Cardiac muscle cell (in vitro differentiated cells and primary cell): ENCODE measurements around the gene PLK2. TPM values are rescaled to one million over a fixed set of nuclear protein-coding genes. Genes with fewer than 3 reads are reported as not detected.

Experiments
- DNase-seq, 2 donors: peaks; one replicate each; pipeline versions ENCODE4 v3.0.0 to v3.0.0-alpha.2; 2010 to 2017; ENCODE audit warnings: low read depth in 1 of 2, low spot score in 1 of 2
- H3K27ac ChIP-seq: fragments of 200-600 bp; sonication (generic); 2 replicates; pipeline ENCODE4 v1.5.1; 2016
- H3K27me3 ChIP-seq: fragments of 200-600 bp; sonication (generic); 2 replicates; pipeline ENCODE4 v1.6.0; 2016; ENCODE audit warnings: control low read depth
- H3K36me3 ChIP-seq: fragments of 200-600 bp; sonication (generic); 2 replicates; pipeline ENCODE4 v1.5.1; 2016; ENCODE audit warnings: control low read depth
- H3K4me1 ChIP-seq: fragments of 200-600 bp; sonication (generic); 2 replicates; pipeline ENCODE4 v1.8.1; 2017; ENCODE audit warnings: low read depth, mild to moderate bottlenecking, mixed run types
- H3K4me3 ChIP-seq: fragments of 200-600 bp; sonication (generic); 2 replicates; pipeline ENCODE4 v1.5.1; 2016; ENCODE audit warnings: mild to moderate bottlenecking
- H3K9me3 ChIP-seq: fragments of 200-600 bp; sonication (generic); 2 replicates; pipeline ENCODE4 v1.5.1; 2017; ENCODE audit warnings: low read depth, mild to moderate bottlenecking, control low read depth
- polyA plus RNA-seq: library from polyadenylated mRNA; unstranded; fragments of >200 nt; fragmentation: Nextera tagmentation; extraction: Ambion mirVana; gene quantifications from 2 replicates; pipeline ENCODE4 v1.2.1, GENCODE V29; 2016
- total RNA-seq: library from RNA; depleted of rRNA; stranded (reverse); fragments of >200 nt; gene quantifications from 2 replicates; pipeline ENCODE4 v1.2.3, GENCODE V29; 2016
- TF ChIP-seq, protein P1 (sequence below): IDR thresholded peaks from 2 replicates; pipeline ENCODE4 v1.5.1; 2012; ENCODE audit warnings: low read depth, mild to moderate bottlenecking, low read length

The PLK2 gene
- total and polyA plus RNA-seq, 2 experiments from 2014 or later = 25.1 to 147 TPM

DNA sequence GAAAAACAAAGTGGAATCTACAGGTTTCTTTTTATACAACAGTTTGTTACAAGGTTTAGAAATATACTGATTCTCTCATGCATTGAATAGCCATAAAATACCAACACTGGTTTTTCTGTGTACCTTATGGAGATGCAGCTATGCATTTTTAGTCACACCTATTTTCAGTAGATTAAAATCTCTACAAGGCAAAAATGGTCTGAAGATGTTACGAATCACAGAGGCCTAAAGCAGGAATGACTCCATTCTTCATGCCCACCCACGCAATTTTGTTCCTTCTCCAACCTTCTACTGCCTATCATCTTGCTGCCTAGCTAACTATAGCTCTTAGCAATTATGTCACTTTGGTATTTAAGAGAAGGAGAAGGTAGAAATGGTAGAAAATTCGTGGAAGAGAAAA lies 9.9 kb downstream of the PLK2 start:
- Histone ChIP-seq H3K4me3 (no peak overlapping the region), H3K4me1 (no peaks in the 10 kb centered on the region), H3K9me3 (no peaks in the 10 kb centered on the region), H3K27me3 (no peaks in the 10 kb centered on the region), H3K27ac (no peak overlapping the region), H3K36me3 (peaks cover 15% of the 10 kb centered on the region)
- DNase-seq = peak in 1 of 2 donors; percentile 39
- TF ChIP-seq, protein P1, sequence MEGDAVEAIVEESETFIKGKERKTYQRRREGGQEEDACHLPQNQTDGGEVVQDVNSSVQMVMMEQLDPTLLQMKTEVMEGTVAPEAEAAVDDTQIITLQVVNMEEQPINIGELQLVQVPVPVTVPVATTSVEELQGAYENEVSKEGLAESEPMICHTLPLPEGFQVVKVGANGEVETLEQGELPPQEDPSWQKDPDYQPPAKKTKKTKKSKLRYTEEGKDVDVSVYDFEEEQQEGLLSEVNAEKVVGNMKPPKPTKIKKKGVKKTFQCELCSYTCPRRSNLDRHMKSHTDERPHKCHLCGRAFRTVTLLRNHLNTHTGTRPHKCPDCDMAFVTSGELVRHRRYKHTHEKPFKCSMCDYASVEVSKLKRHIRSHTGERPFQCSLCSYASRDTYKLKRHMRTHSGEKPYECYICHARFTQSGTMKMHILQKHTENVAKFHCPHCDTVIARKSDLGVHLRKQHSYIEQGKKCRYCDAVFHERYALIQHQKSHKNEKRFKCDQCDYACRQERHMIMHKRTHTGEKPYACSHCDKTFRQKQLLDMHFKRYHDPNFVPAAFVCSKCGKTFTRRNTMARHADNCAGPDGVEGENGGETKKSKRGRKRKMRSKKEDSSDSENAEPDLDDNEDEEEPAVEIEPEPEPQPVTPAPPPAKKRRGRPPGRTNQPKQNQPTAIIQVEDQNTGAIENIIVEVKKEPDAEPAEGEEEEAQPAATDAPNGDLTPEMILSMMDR = no peak

DNA sequence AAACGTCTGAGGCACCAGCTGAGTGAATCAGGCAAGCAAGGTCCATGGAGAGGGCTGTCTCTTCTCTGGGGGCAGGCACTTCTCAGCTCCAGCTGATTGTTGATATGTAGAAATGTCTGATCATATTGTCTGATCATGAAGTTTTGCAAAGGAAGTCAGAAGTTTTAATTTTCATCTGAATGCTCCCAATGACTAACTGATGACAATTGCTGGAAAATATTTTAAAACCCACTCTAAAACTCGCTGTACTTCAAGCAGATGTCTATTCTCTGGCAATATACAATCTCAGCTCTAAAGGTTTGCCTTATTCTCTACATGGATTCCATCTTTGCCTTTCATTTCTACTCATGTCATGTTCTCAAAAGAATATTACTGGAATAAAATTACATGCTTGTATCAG lies 12.7 kb downstream of the PLK2 start:
- Histone ChIP-seq H3K4me3 (no peak overlapping the region), H3K36me3 (no peaks in the 10 kb centered on the region), H3K4me1 (no peaks in the 10 kb centered on the region), H3K27me3 (no peaks in the 10 kb centered on the region), H3K27ac (no peak overlapping the region), H3K9me3 (no peaks in the 10 kb centered on the region)
- TF ChIP-seq, protein P1 = no peak
- no peak for DNase-seq

DNA sequence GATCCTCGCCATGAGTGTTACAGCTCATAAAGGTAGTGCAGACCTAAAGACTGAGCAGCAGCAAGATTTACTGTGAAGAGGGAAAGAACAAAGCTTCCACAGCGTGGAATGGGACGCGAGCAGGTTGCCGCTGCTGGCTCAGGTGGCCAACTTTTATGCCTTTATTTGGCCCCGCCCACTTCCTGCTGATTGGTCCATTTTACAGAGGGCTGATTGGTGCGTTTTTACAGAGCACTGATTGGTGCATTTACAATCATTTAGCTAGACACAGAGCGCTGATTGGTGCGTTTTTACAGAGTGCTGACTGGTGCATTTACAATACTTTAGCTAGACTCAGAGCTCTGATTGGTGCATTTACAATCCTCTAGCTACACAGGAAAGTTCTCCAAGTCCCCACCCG lies 13.9 kb downstream of the PLK2 start:
- Histone ChIP-seq H3K27me3 (no peaks in the 10 kb centered on the region), H3K27ac (no peak overlapping the region), H3K4me3 (no peak overlapping the region), H3K9me3 (no peaks in the 10 kb centered on the region), H3K36me3 (no peaks in the 10 kb centered on the region), H3K4me1 (no peaks in the 10 kb centered on the region)
- TF ChIP-seq, protein P1 = no peak
- DNase-seq = peak in 1 of 2 donors; percentile 8

DNA sequence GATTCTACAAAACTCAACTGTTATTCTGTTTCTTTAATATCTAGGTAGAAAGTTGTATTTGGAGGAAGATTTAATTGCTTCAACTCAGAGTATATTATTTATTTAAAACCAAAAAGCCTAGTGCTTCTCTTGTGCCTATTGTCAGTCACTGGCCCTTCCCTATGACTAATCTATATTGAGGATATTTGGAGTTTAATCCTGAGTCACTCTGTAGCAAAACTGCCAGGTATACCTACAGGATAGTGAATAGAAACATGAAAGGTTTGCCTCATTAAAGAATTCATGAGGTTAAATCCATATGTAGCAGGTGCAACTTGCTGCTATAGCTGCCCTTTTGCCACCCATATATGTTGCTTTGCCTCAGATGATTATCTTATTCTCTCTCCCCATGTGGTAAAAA lies 15.1 kb downstream of the PLK2 start:
- DNase-seq = no peak
- H3K4me1 ChIP-seq = no peaks in the 10 kb centered on the region
- no peak overlapping the region for H3K27ac ChIP-seq
- TF ChIP-seq, protein P1 = no peak
- no peaks in the 10 kb centered on the region for H3K36me3 ChIP-seq
- H3K4me3 ChIP-seq = no peak overlapping the region
- H3K9me3 ChIP-seq = no peaks in the 10 kb centered on the region
- no peaks in the 10 kb centered on the region for H3K27me3 ChIP-seq

DNA sequence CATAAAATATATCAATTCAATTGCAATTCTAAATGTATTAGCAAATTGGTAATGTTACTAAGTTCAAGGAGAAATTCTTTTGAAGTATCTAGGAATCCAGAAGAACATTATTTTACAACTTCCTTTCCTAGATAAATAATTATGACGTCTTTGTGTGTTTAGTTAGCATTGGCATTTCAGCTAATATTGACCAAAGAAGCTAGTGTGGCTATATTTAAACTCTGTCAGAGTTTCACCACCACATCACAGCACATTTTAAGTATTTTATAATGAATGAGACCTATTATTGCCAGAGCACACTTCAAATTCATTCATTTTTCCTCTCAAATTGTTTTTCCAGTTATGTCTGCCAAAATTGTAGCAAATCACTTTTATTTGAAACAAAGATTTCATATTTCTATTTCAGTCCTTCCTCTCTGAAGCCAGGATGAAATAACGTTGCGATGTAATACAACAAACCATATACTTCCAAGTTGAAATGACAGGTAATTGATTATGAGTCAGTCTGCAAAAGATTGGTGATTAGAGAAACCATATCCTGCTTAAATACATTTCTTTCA lies 18.9 kb downstream of the PLK2 start:
- no peaks in the 10 kb centered on the region for H3K36me3 ChIP-seq
- DNase-seq = no peak
- no peak overlapping the region for H3K27ac ChIP-seq
- H3K9me3 ChIP-seq = no peaks in the 10 kb centered on the region
- TF ChIP-seq, protein P1 = no peak
- no peaks in the 10 kb centered on the region for H3K27me3 ChIP-seq
- no peak overlapping the region for H3K4me3 ChIP-seq
- peaks cover 6% of the 10 kb centered on the region for H3K4me1 ChIP-seq

DNA sequence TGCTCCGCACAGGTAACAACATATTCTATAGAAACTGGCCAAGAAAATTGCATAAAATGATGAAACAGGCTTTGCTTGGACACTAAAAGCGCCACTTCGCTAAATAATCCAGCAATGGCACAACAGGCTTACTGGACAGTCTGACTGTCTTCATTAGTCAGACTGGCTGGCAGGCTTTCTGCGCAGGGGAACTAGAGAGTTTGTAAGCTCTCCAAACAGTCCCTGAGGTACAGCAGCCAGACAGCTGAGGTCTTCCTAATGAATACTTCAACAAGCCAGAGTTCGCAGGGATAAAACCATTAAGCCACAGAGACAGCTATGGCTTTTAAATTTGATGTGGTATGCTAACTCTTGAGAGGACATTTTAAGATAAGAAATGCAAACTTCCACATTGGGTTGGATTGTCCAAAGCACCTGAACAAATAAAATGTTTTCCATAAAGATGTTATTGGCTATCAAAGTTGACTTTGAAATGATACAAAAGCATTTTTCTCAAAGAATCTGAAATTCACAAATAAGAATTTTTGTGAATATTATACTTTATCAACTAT lies 20.7 kb downstream of the PLK2 start:
- no peak overlapping the region for H3K4me3 ChIP-seq
- H3K4me1 ChIP-seq = peaks cover 6% of the 10 kb centered on the region
- no peak overlapping the region for H3K27ac ChIP-seq
- H3K9me3 ChIP-seq = no peaks in the 10 kb centered on the region
- no peaks in the 10 kb centered on the region for H3K27me3 ChIP-seq
- TF ChIP-seq, protein P1 = no peak
- H3K36me3 ChIP-seq = no peaks in the 10 kb centered on the region
- peak in 1 of 2 donors; percentile 9 for DNase-seq
